AG04449 (cell line): ENCODE results near the gene PIK3AP1.

Experiments used
- CTCF ChIA-PET: fragments of 350-600 bp; formaldehyde crosslinking; extraction: SDS; loops from one replicate; lab custom pipeline; 2021; ENCODE audit warnings: antibody characterized with exemption; lab: Yijun Ruan, JAX
- POLR2A ChIA-PET: fragments of 400-600, 350-600 bp; formaldehyde crosslinking; extraction: SDS; loops from one replicate; lab custom pipeline; 2020; ENCODE audit warnings: antibody characterized with exemption, inconsistent platforms; lab: Yijun Ruan, JAX
- DNase-seq: peaks from one replicate; pipeline ENCODE4 v3.0.0-alpha.2; 2010; ENCODE audit warnings: low read depth, low spot score
- H3K4me3 ChIP-seq: 2 replicates; pipeline ENCODE4 v1.5.1; 2011; ENCODE audit warnings: low read depth, mild to moderate bottlenecking, control low read depth, low read length
- CTCF ChIP-seq: IDR thresholded peaks from one replicate; pipeline ENCODE4 v1.5.1; 2011; ENCODE audit warnings: mild to moderate bottlenecking, moderate library complexity, low read length, control low read depth, inconsistent platforms; ENCODE audit not compliant: insufficient read depth; ENCODE audit errors: missing control alignments

Gene PIK3AP1

GRCh38 chr10:96636551-96636950 is 83.8 kb downstream of the PIK3AP1 start:
- TF ChIP-seq CTCF, result no peak
- CTCF ChIA-PET, result interaction anchor here (0.9 kb wide), 1 partner anchor 8 kb away, joined by 3 read pairs; no protein-coding TSS in a partner anchor
- no peak overlapping the region for H3K4me3 ChIP-seq
- no peak for DNase-seq
- POLR2A ChIA-PET, result no interaction called here

- no peak for TF ChIP-seq CTCF
- ChIA-PET POLR2A (no interaction called here), CTCF (interaction anchor here (2.8 kb wide), 1 partner anchor 8 kb away, joined by 19 read pairs; no protein-coding TSS in a partner anchor)
- DNase-seq, result no peak
- no peak overlapping the region for H3K4me3 ChIP-seq
These were observed 87.2 kb downstream of the PIK3AP1 start for GRCh38 chr10:96632974-96633710.

GRCh38 chr10:96627292-96627691 is 93.0 kb downstream of the PIK3AP1 start:
- TF ChIP-seq CTCF, result no peak
- H3K4me3 ChIP-seq, result no peak overlapping the region
- POLR2A ChIA-PET, result no interaction called here
- DNase-seq, result no peak
- CTCF ChIA-PET, result no interaction called here

- TF ChIP-seq CTCF, result no peak
- ChIA-PET POLR2A (no interaction called here), CTCF (no interaction called here)
- DNase-seq, result no peak
- H3K4me3 ChIP-seq, result no peak overlapping the region
These were observed 93.5 kb downstream of the PIK3AP1 start for GRCh38 chr10:96626795-96627194.

GRCh38 chr10:96625173-96625572 is 95.1 kb downstream of the PIK3AP1 start:
- no peak overlapping the region for H3K4me3 ChIP-seq
- POLR2A ChIA-PET, result no interaction called here
- no peak for TF ChIP-seq CTCF
- DNase-seq, result no peak
- CTCF ChIA-PET, result no interaction called here

GRCh38 chr10:96622013-96622787 is 98.1 kb downstream of the PIK3AP1 start:
- no peak overlapping the region for H3K4me3 ChIP-seq
- TF ChIP-seq CTCF, result no peak
- ChIA-PET POLR2A (no interaction called here), CTCF (interaction anchor here (4.8 kb wide), 1 partner anchor 19 kb away, joined by 21 read pairs; no protein-coding TSS in a partner anchor)
- no peak for DNase-seq
